HG02943 (cell line): Measurements from ENCODE around the gene PORCN.

Experiments used
- ATAC-seq: cut with Tn5 transposase; IDR thresholded peaks from one replicate; pipeline ENCODE4 v1.9.1; 2021; ENCODE audit warnings: mild to moderate bottlenecking, low read depth, moderate library complexity; ENCODE audit not compliant: unreplicated experiment

The PORCN gene

DNA sequence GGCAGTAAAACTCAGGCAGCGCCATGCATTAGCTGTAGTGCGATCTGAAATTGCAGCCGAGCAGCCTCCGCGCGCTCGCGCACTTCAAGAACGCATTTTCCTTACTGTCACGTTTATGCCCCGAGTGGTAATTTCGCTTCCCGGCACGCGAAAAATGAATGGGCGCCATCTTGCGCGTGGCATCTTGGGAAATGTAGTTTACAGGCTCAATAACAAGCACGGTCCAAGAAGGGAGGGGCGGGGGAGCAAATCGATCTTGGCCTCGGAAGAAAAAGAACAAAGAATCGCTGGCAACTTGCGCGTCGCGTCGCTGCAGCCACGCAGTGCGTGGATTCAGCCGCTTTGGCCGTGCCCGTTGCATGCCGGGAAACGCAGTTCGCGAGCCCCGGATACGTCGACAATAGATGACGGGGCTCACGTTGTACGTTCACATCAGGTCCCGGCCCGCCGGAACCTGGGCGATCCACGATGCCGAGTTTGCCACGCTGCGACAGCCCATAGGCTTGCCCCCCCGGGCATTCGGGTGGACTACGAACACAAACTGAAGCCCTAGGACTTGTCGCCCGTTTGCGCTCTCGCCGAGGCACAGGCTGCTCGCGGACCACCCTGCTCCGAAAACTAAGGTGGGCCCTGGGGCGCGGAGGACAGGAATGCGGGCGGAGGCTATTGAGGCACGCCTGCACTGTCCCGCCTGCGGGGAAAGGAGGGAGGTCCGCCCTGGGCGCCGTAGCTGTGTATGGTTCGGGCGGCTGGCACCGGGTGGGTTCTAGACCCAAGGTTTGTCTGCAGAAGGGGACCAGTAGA is 32.8 kb upstream of the PORCN start, which contains the start of gene FTSJ1:
TSS of gene FTSJ1 (plus strand) at position 426 of the 804 bp plus-strand sequence. CDS start 1,849 bp downstream, outside the sequence.
- peak; percentile 70 for ATAC-seq

DNA sequence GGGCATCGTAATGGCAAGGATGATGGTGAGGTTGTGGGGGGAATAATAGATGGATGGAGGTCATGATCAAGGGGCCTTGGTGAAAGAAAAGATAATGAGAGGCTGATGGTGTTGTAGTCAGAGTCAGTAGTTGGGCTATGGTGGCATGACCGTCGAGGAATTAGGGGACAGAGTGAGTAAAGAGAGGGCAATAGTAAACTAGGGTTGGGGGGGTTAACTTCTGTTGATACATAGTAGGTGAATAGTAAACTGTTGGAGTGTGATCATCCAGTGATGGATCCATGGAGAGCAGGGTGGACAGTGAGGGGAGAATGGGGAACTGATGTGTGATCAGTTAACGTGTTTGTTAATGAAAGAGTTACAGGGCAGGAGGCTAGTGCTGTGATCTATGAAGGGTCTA is 31.9 kb upstream of the PORCN start:
- ATAC-seq: no peak

DNA sequence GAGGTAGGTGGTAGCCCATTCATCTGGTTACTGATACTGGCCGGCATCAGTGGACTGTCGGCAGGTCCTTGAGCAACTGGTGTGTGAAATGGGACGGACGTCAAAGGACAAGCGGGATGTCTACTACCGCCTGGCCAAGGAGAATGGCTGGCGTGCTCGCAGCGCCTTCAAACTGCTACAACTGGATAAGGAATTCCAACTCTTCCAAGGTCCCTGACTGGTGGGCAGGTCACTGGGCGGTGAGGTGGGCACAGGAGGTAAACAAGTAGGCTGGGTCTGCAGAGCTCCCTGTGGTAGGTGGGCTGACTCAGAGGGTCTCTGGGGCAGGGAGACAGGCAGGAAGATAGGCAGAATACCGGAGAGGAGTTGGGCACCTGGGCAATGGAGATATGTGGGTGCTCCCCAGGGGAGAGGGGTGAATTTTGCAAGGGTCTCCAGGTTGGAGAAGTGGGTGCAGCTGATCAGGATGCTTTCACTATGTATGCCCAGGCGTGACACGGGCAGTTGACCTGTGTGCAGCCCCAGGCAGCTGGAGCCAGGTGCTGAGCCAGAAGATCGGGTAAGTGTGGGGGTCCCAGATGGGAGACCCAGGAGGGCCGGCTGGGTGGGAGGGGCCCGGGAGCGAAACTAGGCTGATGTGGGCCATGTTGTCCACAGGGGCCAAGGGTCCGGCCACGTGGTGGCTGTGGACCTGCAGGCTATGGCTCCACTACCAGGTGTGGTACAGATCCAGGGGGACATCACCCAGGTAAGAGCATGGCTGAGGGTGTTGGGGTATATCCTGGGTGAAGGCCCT is 30.6 kb upstream of the PORCN start:
- no peak for ATAC-seq

DNA sequence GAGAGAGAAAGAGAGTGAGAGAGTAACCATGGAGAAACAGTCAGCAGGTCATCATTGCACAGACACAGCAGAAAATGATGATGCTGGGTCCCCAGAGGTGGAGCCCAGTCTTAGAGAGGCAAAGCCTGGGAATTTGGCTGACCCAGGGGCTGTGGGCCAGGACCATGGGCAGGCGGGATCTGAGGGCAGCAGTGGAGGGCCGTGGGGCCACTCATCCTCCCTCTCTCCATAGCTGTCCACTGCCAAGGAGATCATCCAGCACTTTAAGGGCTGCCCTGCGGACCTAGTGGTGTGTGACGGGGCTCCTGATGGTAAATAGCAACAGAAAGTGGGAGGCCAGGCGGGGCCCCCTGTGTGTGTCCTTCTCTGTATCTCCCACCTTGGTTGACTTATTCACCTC is 30.0 kb upstream of the PORCN start:
- no peak for ATAC-seq

DNA sequence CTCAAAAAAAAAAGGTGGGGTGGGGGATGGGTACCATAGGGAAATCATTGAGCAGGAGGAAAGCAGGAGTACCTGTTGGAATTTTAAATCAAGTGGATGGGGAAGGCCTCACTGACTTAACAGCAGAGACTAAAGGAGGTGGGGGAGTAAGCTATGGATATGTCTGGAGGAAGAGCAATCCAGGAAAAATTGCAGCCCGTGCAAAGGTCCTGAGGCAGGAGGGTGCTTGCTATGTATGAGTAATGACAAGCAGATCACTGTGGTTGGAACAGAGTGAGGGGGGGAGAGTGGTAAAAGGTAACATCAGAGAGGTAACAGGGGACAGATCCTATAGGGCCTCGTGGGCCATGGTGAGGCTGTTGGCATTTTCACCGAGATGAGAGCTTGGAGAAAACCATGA is 28.6 kb upstream of the PORCN start:
- no peak for ATAC-seq

DNA sequence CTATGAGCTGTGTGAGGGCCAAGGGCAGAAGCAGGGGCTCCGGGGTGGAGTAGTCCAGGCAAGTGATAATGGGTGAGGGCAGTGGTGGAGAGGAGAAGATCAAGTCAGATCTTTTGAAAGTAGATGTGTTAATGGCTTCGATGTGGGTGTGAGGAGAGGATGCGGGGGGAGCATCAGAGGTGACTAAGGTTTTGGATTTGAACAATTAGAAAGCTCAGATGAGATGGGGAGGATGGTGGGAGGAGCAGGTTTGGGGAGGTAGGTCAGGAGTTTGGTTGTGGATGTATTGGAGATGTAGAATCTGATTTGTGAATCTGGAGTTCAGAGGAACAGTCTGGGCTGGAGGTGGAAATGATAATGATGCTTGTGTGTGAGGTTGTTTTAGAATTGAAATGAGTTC is 28.2 kb upstream of the PORCN start:
- ATAC-seq: no peak

DNA sequence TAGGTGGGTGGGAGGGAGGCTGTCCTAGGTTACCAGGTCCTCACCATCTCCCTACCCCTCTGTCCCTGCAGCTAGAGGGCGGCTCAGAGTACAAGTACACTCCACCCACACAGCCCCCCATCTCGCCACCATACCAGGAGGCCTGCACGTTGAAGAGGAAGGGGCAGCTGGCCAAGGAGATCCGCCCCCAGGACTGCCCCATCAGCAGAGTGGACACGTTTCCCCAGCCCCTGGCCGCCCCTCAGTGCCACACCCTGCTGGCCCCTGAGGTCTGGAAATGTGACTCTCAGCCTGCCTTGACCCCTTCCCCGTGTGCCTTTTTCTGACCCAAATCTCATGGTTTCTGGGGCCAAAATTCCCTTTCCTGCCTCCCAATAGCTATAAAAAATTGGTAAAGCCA is 26.3 kb upstream of the PORCN start:
- ATAC-seq: no peak

DNA sequence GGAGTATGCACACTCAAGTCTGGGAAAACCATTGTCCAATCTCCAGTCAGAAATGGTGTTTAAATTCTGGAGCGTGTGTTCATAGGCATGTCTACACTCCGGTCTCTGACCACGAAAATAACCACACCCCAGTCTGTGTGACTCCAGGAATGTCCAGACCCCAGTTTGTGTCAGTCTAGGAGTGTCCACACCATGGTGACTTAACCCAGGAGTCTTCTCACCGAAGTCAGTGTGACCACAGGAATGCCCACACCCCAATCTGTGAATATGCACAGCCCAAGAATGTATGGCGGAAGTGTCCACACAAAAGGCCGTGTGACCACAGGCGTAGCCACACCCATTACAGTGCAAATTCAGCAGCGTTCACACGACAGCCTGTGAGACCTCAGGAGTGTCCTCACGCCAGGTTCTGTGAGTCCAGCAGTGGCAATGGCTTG is 21.4 kb upstream of the PORCN start:
- ATAC-seq: no peak

DNA sequence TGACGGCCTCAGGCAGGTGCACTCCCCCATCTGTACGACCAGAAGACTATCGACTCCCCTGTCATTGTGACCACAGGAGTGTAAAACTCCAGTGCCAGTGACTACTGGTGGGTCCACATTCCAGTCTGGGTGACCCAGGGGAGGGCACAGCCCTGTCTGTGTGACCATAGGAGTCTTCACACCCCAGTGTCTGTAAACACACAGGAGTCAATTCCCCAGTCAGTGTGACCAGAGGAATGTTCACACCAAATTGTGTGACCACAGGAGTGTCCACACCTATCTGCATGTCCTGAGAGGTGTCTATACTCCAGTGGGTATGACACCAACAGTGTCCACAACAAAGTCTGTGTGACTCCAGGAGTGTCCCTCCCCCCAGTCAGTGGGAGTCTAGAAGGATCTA is 20.8 kb upstream of the PORCN start:
- ATAC-seq: no peak

DNA sequence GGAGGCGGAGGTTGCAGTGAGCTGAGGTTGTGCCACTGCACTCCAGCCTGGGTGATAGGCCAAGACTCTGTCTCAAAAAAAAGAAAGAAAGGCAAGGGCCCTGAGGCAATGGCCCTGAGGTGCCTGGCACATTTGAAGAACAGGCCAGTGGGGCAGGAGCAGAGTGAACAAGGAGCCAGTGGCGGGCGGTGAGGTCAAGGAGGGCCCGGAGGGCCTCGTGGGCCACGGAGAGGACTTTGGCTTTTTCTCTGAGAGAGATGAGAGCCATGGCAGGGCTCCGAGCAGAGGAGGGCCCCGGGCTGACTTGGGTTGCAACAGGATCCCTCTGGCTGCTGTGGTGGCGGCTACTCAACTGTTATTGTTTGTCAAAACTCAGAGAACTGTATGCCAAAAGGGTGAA is 19.5 kb upstream of the PORCN start:
- no peak for ATAC-seq

DNA sequence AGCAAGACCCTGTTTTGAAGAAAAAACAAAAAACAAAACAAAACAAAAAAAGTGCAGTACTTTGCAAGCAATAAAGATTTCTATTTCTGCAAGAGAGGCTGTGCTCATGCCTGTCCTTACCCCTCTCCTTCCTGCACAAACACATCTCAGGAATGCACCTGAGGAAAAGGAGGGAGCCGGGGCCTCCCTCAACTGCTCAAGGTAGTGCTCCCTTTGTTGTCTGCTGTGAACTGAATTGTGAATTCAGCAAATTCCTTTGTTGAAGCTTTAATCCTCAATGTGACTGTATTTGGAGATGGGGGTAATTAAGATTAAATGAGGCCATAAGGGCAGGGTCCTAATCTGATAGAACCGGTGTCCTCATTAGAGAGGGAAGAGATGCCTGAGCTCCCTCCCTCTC is 18.9 kb upstream of the PORCN start:
- ATAC-seq: no peak

DNA sequence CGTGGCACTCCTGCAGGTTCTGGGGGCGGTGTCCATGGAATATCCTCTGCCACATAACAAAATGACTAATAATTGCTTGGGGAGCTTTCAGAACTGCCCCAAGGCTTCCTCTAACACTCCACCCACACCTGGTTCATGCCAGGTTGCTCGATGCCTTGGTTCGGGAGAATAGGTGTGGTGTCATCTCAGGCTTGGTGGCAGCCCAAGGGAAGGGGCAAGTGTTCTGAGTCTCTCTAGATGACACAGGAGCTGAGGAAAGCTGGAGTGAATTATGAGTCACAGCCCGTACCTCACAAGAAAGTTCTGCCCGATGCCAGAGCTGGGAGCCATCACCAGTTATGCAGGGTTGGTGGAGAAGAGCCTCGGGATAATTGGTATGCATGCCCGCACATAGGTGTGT is 18.1 kb upstream of the PORCN start:
- ATAC-seq: no peak

DNA sequence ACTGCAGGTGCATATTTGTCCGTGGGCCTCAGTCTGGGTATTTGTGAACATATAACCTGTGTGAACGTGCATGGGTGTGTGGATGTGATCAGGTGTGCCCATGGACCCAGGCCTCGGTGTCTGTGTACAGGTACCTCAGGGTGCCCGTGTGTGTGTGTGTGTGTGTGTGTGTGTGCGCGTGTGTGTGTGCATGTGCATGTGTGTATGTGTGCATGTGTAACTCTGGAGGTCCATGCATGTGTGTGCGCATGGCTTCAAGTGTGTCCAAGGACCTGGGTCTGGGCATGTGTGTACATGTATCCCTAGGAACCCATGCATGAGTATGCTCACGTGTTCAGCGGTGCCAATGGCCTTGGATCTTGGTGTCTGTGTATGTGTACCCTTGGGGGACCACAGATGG is 17.0 kb upstream of the PORCN start:
- ATAC-seq: no peak

DNA sequence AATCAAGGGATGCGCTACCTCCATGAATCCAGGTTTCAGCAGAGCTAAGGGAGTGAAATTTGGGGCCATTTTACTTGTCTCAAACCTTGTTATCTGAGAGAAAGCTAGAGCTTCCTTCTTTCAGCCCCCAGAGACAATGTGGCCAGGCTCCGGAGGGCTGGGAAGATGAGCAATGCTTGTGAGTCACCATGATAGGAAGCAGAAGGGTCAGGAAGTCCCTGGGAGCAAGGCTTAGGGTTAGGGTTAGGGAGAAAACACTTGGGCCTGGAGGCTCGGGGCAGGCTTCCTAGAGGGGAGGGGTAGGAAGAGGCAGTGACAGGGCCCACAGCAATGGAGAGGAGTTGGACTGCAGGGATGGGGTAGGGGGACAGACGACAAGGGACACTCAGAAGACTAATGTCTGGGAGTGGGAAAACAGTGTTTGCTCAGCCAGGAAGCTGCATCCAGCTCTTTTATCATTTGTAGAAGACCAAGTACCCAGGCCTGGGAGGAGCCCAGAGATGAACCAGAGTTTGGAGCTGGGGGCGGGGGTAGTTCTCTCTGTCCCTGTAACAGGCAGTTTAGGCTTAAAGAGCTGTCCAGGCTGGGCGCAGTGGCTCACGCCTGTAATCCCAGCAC is 16.4 kb upstream of the PORCN start:
- ATAC-seq: no peak

DNA sequence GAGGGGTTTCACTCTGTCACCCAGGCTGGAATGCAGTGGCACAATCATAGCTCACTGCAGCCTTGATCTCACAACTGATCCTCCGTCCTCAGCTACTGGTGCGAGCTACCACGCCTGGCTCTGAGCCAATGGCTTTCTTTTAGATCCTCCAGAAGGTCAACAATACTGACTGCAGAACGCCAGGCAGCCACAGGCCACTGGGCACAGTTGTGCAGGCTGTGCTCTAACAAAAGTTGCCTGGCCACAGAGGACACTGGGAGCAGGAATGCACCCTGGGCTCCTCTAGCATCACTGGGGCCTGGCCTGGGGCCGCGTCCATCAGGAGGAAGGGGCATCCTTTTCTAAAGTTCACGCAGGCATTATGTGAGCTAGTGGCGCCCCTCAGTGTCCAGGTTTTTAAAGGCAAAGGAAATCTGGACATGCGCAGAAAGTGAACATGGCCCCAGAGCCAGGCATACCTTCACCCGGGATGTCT is 14.9 kb upstream of the PORCN start:
- no peak for ATAC-seq

DNA sequence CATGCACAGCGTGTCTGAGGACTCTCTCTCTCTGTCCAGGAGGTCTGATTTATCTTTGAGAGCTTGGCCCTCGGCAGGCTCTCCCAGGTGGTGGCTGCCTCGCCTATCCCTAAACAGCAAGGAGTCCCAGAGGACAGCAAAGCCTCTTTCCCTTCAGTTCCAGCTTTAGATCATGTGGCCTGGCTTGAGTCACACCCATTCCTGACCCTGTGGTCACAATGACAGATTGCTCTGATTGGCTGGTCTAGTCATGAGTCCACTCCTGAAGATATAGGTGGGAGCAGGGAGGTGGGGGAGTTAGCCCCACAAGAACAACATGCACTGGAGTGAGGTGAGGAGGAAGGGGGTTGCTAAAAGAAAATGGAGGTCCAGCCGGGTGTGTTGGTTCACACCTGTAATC is 12.1 kb upstream of the PORCN start:
- ATAC-seq: no peak

DNA sequence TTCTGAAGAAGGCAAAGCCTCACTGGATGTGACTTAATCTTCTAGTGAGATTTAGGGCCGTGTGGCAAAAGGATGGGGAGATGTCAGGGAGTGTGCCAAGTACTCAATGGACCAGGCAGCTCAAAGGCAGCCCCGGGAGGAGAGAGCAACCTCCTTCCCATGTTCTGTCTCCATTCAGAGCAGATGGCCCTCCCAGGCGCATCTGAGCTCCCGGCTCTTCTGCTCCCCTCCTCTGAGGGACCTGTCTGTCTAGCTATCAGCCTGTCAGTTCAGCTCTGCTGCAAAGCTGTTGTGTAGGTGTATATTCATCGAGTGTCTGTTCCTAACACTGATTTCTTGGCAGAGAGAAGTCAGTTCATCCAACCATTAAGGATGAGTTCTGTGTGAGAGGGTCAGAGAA is 10.9 kb upstream of the PORCN start:
- no peak for ATAC-seq

DNA sequence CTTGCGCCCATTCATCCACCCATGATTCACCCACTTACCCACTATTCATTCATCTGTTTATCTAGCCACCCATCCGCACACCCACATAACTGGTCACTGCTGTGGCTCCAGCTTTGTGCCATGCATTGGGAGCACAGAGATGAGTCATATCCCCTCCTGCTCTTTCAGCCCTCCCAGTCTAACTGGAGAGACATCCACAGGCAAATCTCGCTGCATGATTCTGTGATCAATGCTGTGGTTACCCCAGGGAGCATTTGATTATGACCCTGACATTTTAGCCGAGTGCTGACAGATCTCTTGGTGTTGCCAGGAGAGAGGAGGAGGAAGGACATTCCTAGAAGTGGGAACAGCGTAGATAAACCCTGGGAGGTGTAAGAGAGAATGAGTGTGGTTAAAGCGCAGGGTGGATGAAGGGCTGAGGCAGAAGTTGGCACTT is 10.4 kb upstream of the PORCN start:
- no peak for ATAC-seq

DNA sequence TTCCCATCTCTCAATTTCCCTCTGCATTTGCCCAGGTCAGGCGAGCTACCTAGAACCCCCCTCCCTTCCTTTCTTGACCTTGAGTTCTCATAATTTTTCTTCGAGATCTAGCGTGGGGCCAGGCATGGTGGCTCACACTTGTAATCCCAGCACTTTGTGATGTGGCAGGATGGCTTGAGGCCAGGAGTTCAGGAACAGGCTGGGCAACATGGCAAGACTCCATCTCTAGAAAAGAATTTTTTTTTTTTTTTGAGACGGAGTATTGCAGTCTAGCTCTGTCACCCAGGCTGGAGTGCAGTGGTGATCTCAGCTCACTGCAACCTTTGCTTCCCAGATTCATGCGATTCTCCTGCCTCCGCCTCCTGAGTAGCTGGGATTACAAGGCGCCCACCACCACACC is 4.5 kb upstream of the PORCN start:
- ATAC-seq: no peak

DNA sequence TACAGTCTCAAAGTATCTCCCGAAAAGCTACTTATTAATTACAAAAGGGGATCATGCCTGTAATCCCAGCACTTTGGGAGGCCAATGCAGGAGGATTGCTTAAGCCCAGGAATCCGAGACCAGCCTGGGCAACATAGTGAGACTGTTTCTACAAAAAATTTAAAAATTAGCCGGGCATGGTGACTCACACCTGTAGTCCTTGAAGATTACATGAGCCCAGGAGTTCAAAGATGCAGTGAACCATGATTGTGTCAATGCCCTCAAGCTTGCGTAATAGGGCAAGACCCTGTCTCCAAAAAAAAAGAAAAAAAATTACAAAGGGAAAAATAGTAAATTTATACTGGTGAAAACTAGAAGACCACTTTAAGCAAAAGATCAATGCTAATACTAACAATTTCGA is 3.3 kb upstream of the PORCN start:
- no peak for ATAC-seq

DNA sequence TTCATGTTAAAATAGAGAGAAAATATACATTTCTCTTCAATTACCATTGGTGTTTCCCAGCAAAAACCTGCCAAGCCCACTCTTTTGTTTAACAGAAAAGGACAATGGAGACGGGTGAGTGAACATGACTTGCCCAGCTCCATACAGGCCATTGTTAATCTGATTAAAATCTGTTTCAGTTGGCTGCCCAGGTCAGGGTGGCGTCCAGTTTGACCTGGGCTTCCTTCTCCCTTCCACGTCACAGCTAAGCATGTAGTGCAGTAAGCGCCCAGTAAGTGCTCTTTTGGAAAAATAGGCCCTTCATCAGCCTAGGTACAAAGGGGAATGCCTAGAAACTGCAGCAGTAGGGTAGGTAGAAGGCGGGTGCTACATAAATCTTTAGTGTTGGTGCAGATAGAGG is 1.5 kb upstream of the PORCN start:
- no peak for ATAC-seq
